ENCODE data around the gene INTS1.

DNA sequence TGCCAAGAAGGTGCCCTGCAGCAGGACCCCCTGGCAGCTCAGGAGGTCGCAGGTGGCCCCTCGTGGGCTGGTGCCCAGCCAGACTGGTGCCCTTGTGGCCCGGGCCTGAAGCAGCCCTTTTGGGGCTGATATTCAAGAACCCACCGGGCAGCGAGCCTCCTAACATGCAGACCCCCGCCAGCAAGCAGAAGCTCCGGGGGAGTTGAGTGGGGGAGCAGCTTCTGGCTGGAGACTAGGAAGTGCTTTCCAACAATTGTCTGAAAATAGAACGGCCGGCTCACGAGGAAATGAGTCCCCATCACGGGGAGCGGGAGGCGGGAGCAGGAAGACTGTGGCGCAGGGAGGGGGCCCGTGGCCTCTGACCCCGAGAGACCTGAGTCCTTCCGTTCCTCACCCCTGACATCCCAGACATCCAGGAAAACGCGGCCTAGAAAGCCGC lies 9.5 kb upstream of the INTS1 start:
- TF ChIP-seq EZH2phosphoT487 (IDR thresholded peaks at IDR 0.05; ENCODE audit: borderline replicate concordance, low read length), result no peak
- TF ChIP-seq CTCF (IDR thresholded peaks at IDR 0.05; ENCODE audit: low read depth, low read length, poor library complexity, severe bottlenecking), result no peak
